Gastroesophageal sphincter (tissue), 3 donors: Measurements from ENCODE around the gene FBXW7.

Experiments
- POLR2A ChIP-seq, 2 donors: fragments of 450-650 bp; IDR thresholded peaks; one replicate each; pipeline ENCODE4 v1.6.1; 2017; ENCODE audit warnings: antibody characterized with exemption in 2 of 2, mild to moderate bottlenecking in 2 of 2, moderate library complexity in 1 of 2
- POLR2AphosphoS5 ChIP-seq: sonication (generic); formaldehyde crosslinking; IDR thresholded peaks from one replicate; pipeline ENCODE4 v1.6.1; 2017; ENCODE audit warnings: antibody characterized with exemption
- TF ChIP-seq, protein P1 (sequence below), 4 experiments: fragments of 200-600 bp in 2 of 4; fragments of 450-650 bp in 2 of 4; sonication (generic) in 1 of 4; IDR thresholded peaks; one replicate each; pipeline ENCODE4 v1.5.1; 2017 to 2019; ENCODE audit warnings: antibody characterized with exemption in 4 of 4, mild to moderate bottlenecking in 2 of 4, moderate library complexity in 2 of 4

DNA sequence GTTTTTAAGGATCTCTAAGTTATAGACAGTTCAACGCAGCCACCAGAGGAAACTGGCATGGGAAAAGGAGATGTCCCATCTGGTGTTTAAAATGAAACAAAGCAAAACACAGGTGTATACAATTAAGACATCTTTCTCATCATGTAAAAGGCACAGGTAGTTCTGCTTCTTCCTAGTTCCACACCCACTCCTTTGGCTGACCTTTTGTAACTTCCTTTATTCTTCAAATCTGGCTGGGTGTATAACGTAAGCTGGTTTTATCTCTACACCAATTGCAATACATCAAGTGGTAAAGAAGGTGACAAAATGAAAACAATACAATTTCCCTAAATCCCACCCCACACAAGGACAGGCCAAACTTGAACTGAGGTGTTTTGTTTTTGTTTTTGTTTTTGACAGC, 27.3 kb upstream of the FBXW7 start:
- TF ChIP-seq, protein P1, sequence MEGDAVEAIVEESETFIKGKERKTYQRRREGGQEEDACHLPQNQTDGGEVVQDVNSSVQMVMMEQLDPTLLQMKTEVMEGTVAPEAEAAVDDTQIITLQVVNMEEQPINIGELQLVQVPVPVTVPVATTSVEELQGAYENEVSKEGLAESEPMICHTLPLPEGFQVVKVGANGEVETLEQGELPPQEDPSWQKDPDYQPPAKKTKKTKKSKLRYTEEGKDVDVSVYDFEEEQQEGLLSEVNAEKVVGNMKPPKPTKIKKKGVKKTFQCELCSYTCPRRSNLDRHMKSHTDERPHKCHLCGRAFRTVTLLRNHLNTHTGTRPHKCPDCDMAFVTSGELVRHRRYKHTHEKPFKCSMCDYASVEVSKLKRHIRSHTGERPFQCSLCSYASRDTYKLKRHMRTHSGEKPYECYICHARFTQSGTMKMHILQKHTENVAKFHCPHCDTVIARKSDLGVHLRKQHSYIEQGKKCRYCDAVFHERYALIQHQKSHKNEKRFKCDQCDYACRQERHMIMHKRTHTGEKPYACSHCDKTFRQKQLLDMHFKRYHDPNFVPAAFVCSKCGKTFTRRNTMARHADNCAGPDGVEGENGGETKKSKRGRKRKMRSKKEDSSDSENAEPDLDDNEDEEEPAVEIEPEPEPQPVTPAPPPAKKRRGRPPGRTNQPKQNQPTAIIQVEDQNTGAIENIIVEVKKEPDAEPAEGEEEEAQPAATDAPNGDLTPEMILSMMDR (IDR thresholded peaks at IDR 0.05), result no peak
- no peak for TF ChIP-seq POLR2AphosphoS5
- TF ChIP-seq POLR2A (IDR thresholded peaks at IDR 0.05), result no peak
